Neural cell (in vitro differentiated cells): ENCODE measurements around the gene TGFBRAP1. TPM values are rescaled to one million over a fixed set of nuclear protein-coding genes. Genes with fewer than 3 reads are reported as not detected.

Source experiments
- H2AFZ ChIP-seq: fragments of 200-600, 300-800 bp; sonication (generic), shearing (Covaris generic); 2 replicates; pipeline ENCODE4 v1.6.0; 2014; ENCODE audit warnings: low read depth, mild to moderate bottlenecking, antibody characterized with exemption, low read length, moderate library complexity
- H3F3A ChIP-seq: fragments of 200-600 bp; shearing (Covaris generic); 2 replicates; pipeline ENCODE4 v1.6.1; 2016; ENCODE audit warnings: mild to moderate bottlenecking, moderate library complexity, mixed read lengths, antibody characterized with exemption, low read length; ENCODE audit not compliant: insufficient read depth, poor library complexity, severe bottlenecking
- H3K27ac ChIP-seq: fragments of 200-600, 300-800 bp; sonication (generic), shearing (Covaris generic); 2 replicates; pipeline ENCODE4 v1.5.1; 2014; ENCODE audit warnings: mild to moderate bottlenecking, low read length, moderate library complexity
- H3K27me3 ChIP-seq: fragments of 300-800, 200-600 bp; sonication (generic), shearing (Covaris generic); 2 replicates; pipeline ENCODE4 v1.6.0; 2014; ENCODE audit warnings: mild to moderate bottlenecking, low read depth, low read length, moderate library complexity; ENCODE audit not compliant: insufficient read depth
- H3K36me3 ChIP-seq: fragments of 300-800, 200-600 bp; sonication (generic), shearing (Covaris generic); 2 replicates; pipeline ENCODE4 v1.5.1; 2014; ENCODE audit warnings: mild to moderate bottlenecking, antibody characterized with exemption, low read length, moderate library complexity; ENCODE audit not compliant: insufficient read depth
- H3K4me2 ChIP-seq: fragments of 300-800, 200-600 bp; sonication (generic), shearing (Covaris generic); 2 replicates; pipeline ENCODE4 v1.6.0; 2014; ENCODE audit warnings: mild to moderate bottlenecking, low read length
- H3K4me3 ChIP-seq: fragments of 300-800, 200-600 bp; sonication (generic), shearing (Covaris generic); 2 replicates; pipeline ENCODE4 v1.5.1; 2014; ENCODE audit warnings: mild to moderate bottlenecking, low read length, moderate library complexity
- H3K79me2 ChIP-seq: fragments of 200-600 bp; shearing (Covaris generic); replicated peaks from 2 replicates; pipeline ENCODE4 v1.6.0; 2014; ENCODE audit warnings: mild to moderate bottlenecking, low read length, moderate library complexity; ENCODE audit not compliant: insufficient read depth
- H3K9ac ChIP-seq: fragments of 300-800, 200-600 bp; sonication (generic), shearing (Covaris generic); 2 replicates; pipeline ENCODE4 v1.6.1; 2016; ENCODE audit warnings: mild to moderate bottlenecking, low read length, mixed read lengths
- H3K9me2 ChIP-seq: fragments of 200-600 bp; shearing (Covaris generic); 2 replicates; pipeline ENCODE4 v1.6.1; 2016; ENCODE audit warnings: mild to moderate bottlenecking, low read length, mixed read lengths; ENCODE audit not compliant: insufficient read depth
- H3K9me3 ChIP-seq: fragments of 200-600, 300-800 bp; sonication (generic), shearing (Covaris generic); 2 replicates; pipeline ENCODE4 v1.6.1; 2016; ENCODE audit warnings: mild to moderate bottlenecking, mixed run types, low read length, moderate library complexity, mixed read lengths
- H4K20me1 ChIP-seq: fragments of 200-600 bp; shearing (Covaris generic); 2 replicates; pipeline ENCODE4 v1.6.1; 2016; ENCODE audit warnings: mild to moderate bottlenecking, mixed run types; ENCODE audit not compliant: insufficient read depth
- CTCF ChIP-seq: fragments of 450-650 bp; IDR thresholded peaks from 2 replicates; pipeline ENCODE4 v1.5.1; 2014; ENCODE audit warnings: antibody characterized with exemption, mild to moderate bottlenecking, moderate library complexity; ENCODE audit not compliant: poor library complexity, severe bottlenecking
- EP300 ChIP-seq: fragments of 450-650 bp; conservative IDR thresholded peaks from 2 replicates; pipeline ENCODE4 v1.6.1; 2014; ENCODE audit warnings: antibody characterized with exemption, mild to moderate bottlenecking, moderate library complexity; ENCODE audit not compliant: poor library complexity, severe bottlenecking
- EZH2 ChIP-seq: fragments of 200-600, 300-800 bp; shearing (Covaris generic), sonication (generic); IDR thresholded peaks from 2 replicates; pipeline ENCODE4 v1.6.1; 2014; ENCODE audit warnings: antibody characterized with exemption, low read length, borderline replicate concordance, mild to moderate bottlenecking; ENCODE audit not compliant: insufficient read depth, poor library complexity, severe bottlenecking
- MXI1 ChIP-seq: fragments of 450-650 bp; conservative IDR thresholded peaks from 2 replicates; pipeline ENCODE4 v1.6.1; 2014; ENCODE audit warnings: antibody characterized with exemption, mild to moderate bottlenecking; ENCODE audit not compliant: poor library complexity, severe bottlenecking
- POLR2AphosphoS5 ChIP-seq: IDR thresholded peaks from 2 replicates; pipeline ENCODE4 v1.6.1; 2012
- RAD21 ChIP-seq: fragments of 450-650 bp; conservative IDR thresholded peaks from 2 replicates; pipeline ENCODE4 v1.6.1; 2014; ENCODE audit warnings: antibody characterized with exemption, mild to moderate bottlenecking, moderate library complexity
- REST ChIP-seq: IDR thresholded peaks from 2 replicates; pipeline ENCODE4 v1.6.1; 2012; ENCODE audit warnings: borderline replicate concordance
- SMC3 ChIP-seq: fragments of 450-650 bp; conservative IDR thresholded peaks from 2 replicates; pipeline ENCODE4 v1.6.1; 2014; ENCODE audit warnings: antibody characterized with exemption, mild to moderate bottlenecking, moderate library complexity; ENCODE audit not compliant: poor library complexity
- TAF1 ChIP-seq: IDR thresholded peaks from 2 replicates; pipeline ENCODE4 v1.6.1; 2012; ENCODE audit warnings: low read depth
- polyA plus RNA-seq: library from polyadenylated mRNA; depleted of rRNA; stranded (reverse); fragments of >200 nt; gene quantifications from 2 replicates; pipeline ENCODE4 v1.2.3, GENCODE V29; 2014

TGFBRAP1 gene
- polyA plus RNA-seq, 1 donor from 2014 or later, result 13.9 TPM

GRCh38 chr2:105294046-105294445 is 35.5 kb downstream of the TGFBRAP1 start:
- Histone ChIP-seq H3K27ac (no peak overlapping the region), H3K9ac (no peak overlapping the region), H3K9me2 (no peaks in the 10 kb centered on the region), H4K20me1 (no peaks in the 10 kb centered on the region), H3F3A (no peaks in the 10 kb centered on the region), H3K79me2 (no peaks in the 10 kb centered on the region), H3K9me3 (no peaks in the 10 kb centered on the region), H3K27me3 (no peaks in the 10 kb centered on the region), H3K4me3 (no peak overlapping the region), H3K36me3 (peaks cover 23% of the 10 kb centered on the region), H2AFZ (no peak overlapping the region), H3K4me2 (no peak overlapping the region)
- TF ChIP-seq REST (no peak), EP300 (no peak)

GRCh38 chr2:105291981-105292380 is 37.6 kb downstream of the TGFBRAP1 start:
- H3K9me3 ChIP-seq, result no peaks in the 10 kb centered on the region
- H3K9me2 ChIP-seq, result no peaks in the 10 kb centered on the region
- no peak overlapping the region for H3K27ac ChIP-seq
- H2AFZ ChIP-seq, result no peak overlapping the region
- no peaks in the 10 kb centered on the region for H4K20me1 ChIP-seq
- H3K27me3 ChIP-seq, result no peaks in the 10 kb centered on the region
- H3F3A ChIP-seq, result no peaks in the 10 kb centered on the region
- no peak overlapping the region for H3K9ac ChIP-seq
- no peaks in the 10 kb centered on the region for H3K79me2 ChIP-seq
- no peak overlapping the region for H3K4me3 ChIP-seq
- H3K4me2 ChIP-seq, result no peak overlapping the region
- H3K36me3 ChIP-seq, result peaks cover 8% of the 10 kb centered on the region
- TF ChIP-seq REST (no peak), CTCF (no peak), POLR2AphosphoS5 (no peak), TAF1 (no peak), RAD21 (no peak), EP300 (no peak), SMC3 (no peak), MXI1 (no peak), EZH2 (no peak)
